RWPE1 (cell line): ENCODE measurements around the gene GCH1.
"Not testable (repeated sequence)": the region's sequence is repeated elsewhere in the genome, so short reads cannot be mapped to it uniquely, and the experiment has no call there.

Experiments
- CTCF ChIA-PET: fragments of 350-600 bp; sonication (Branson Sonifier 250); formaldehyde crosslinking; extraction: SDS; loops from one replicate; lab custom pipeline; 2021; lab: Yijun Ruan, JAX
- POLR2A ChIA-PET: fragments of 400-600 bp; formaldehyde crosslinking; extraction: SDS; loops from one replicate; lab custom pipeline; 2020; ENCODE audit warnings: antibody characterized with exemption; ENCODE audit not compliant: low non-redundant PET; lab: Yijun Ruan, JAX
- DNase-seq: peaks from one replicate; pipeline ENCODE4 v3.0.0; 2012; ENCODE audit warnings: low spot score
- H3K27ac ChIP-seq: fragments of 450-650 bp; 2 replicates; pipeline ENCODE4 v1.5.1; 2017
- CTCF ChIP-seq: fragments of 450-650 bp; conservative IDR thresholded peaks from 2 replicates; pipeline ENCODE4 v1.5.1; 2017; ENCODE audit warnings: low read depth, mild to moderate bottlenecking

GCH1 gene

GRCh38 chr14:54803926-54804537 is 98.6 kb downstream of the GCH1 start:
- no peak for TF ChIP-seq CTCF
- ChIA-PET CTCF (interaction anchor here (0.6 to 1.7 kb wide), 3 partner anchors 10 to 240 kb away, joined by 3 to 7 read pairs (median 3); no protein-coding TSS in a partner anchor), POLR2A (no interaction called here)
- DNase-seq, result no peak
- no peak overlapping the region for H3K27ac ChIP-seq

- H3K27ac ChIP-seq, result no peak overlapping the region
- DNase-seq, result no peak
- no peak for TF ChIP-seq CTCF
- ChIA-PET CTCF (interaction anchor here (1.2 kb wide), 1 partner anchor 9 kb away, joined by 3 read pairs; no protein-coding TSS in a partner anchor), POLR2A (no interaction called here)
Observed at GRCh38 chr14:54803396-54803795, 99.2 kb downstream of the GCH1 start.

GRCh38 chr14:54801482-54801881 is 101.1 kb downstream of the GCH1 start:
- CTCF ChIA-PET, DNase-seq, POLR2A ChIA-PET, H3K27ac ChIP-seq: not testable (repeated sequence)

- CTCF ChIA-PET, result no interaction called here
- no peak for TF ChIP-seq CTCF
- no peak for DNase-seq
- POLR2A ChIA-PET, result no interaction called here
- no peak overlapping the region for H3K27ac ChIP-seq
Observed at GRCh38 chr14:54798465-54799124, 104.0 kb downstream of the GCH1 start.

- ChIA-PET CTCF (no interaction called here), POLR2A (no interaction called here)
- no peak for TF ChIP-seq CTCF
- no peak overlapping the region for H3K27ac ChIP-seq
- no peak for DNase-seq
Observed at GRCh38 chr14:54797986-54798385, 104.6 kb downstream of the GCH1 start.

- ChIA-PET CTCF (no interaction called here), POLR2A (no interaction called here)
- no peak for TF ChIP-seq CTCF
- no peak for DNase-seq
- H3K27ac ChIP-seq, result no peak overlapping the region
Observed at GRCh38 chr14:54797556-54797955, 105.1 kb downstream of the GCH1 start.

- CTCF ChIA-PET, result interaction anchor here (1.1 to 1.7 kb wide), 2 partner anchors 23 to 141 kb away, joined by 5 read pairs; no protein-coding TSS in a partner anchor
- POLR2A ChIA-PET, result no interaction called here
Observed at GRCh38 chr14:54796961-54797360, 105.7 kb downstream of the GCH1 start.

More at GRCh38 chr14:54796961-54797360, 105.7 kb downstream of the GCH1 start:
- H3K27ac ChIP-seq, result no peak overlapping the region
- peak; percentile 70 for DNase-seq
- no peak for TF ChIP-seq CTCF
